Pons (tissue), 1 donor: ENCODE data around the gene KRT14.
"Not testable (repeated sequence)": the region's sequence is repeated elsewhere in the genome, so short reads cannot be mapped to it uniquely, and the experiment has no call there.

Experiments
- DNase-seq: peaks from one replicate; pipeline ENCODE4 v3.0.0-alpha.2; 2016; ENCODE audit warnings: low spot score

Gene KRT14

GRCh38 chr17:41547378-41547841 is 39.3 kb downstream of the KRT14 start:
- DNase-seq, result no peak

- no peak for DNase-seq
These were observed 39.9 kb downstream of the KRT14 start for GRCh38 chr17:41546819-41547218.

GRCh38 chr17:41545829-41546410 is 40.8 kb downstream of the KRT14 start:
- DNase-seq, result no peak

GRCh38 chr17:41544935-41545334 is 41.8 kb downstream of the KRT14 start:
- no peak for DNase-seq

GRCh38 chr17:41544491-41544892 is 42.2 kb downstream of the KRT14 start:
- DNase-seq, result no peak

- not testable (repeated sequence) for DNase-seq
These were observed 43.9 kb downstream of the KRT14 start for GRCh38 chr17:41542786-41543185.

GRCh38 chr17:41542357-41542756 is 44.3 kb downstream of the KRT14 start:
- no peak for DNase-seq

DNA sequence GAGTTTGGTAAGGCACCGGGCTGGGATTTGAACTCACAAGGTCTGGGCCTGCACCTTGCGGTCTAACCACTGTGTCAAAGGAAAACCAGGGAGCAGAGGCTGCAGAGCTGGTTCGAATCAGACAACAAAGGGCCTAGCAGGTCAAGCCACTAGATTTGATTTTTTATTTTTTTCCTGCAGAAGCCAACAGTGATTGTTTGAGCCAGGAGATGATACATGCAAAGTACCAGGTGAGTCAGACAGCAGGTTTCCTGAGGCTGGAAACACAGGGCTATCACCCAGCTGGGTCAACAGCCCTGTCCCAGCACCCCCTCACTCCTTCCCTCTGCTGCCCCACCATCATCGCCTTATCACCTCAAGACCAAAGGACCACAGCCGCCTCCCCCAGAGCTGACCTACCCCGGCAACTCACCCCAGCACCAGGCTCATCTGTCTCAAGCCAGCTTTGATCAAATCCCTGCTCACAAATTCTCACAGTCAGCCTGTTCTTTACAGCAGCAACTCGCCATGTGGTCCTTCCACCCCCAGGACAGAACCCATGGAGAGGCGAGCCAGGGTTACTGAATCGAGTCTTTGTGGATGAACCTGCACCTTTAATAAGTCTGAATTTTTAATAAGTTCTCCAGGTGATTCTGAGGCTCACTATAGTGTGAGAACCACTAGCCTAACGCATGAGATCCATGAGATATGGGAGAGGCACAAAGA is 45.6 kb downstream of the KRT14 start:
- no peak for DNase-seq

DNA sequence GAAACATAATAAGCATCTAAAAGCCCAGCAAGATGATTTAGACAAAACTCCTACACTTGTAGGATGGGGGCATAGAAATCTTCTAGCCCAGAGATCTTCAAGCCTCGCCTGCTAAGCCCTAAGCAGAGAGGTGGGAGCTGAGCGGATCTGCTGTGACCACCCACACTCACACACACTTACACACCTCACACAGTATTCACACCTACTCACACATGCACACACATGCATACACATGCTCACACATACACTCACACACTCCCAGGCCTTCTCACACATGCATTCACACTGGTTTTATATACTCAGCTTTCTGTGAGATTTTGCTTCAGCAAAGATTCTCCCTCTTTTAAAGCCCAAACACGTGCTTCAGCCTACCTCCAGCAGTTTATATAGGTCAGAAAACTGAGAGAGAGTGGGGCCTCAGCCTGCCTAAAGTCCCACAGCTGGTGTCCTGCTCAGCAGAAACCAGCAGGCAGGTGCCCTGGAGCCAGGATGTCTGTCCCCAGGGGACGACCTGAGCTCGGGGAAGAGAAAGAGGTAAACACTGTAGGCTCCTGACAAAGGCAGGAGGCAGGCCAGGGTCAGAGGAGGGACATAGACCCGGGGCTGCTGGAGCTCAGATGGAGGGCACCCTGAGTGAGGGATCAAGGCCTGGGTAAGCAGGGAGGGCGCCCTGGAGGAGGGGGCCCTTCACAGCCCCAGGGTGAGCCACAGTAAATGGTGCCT is 46.6 kb downstream of the KRT14 start:
- DNase-seq, result no peak

DNA sequence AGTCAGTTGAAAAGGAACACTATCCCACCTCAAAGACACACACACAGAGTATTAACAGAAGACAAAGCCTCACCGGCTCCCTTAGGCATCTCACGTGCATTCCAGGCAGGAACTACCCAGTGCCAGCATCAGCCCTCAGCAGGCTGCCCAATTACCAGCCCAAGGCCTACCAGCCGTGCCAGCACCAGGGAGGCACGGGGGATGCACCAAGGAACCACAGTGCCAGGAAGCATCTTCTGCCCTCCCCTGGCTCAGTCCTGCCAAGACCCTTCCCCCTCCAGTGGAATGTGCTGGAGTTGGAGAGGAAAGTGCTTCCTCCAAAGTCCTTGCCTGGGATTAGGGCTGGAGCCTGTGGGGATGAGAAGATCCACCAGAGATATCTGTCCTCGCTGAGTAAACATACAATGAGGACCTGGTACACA is 47.6 kb downstream of the KRT14 start:
- no peak for DNase-seq

- no peak for DNase-seq
These were observed 48.1 kb downstream of the KRT14 start for GRCh38 chr17:41538565-41538991.

- DNase-seq, result no peak
These were observed 48.7 kb downstream of the KRT14 start for GRCh38 chr17:41537990-41538389.

DNA sequence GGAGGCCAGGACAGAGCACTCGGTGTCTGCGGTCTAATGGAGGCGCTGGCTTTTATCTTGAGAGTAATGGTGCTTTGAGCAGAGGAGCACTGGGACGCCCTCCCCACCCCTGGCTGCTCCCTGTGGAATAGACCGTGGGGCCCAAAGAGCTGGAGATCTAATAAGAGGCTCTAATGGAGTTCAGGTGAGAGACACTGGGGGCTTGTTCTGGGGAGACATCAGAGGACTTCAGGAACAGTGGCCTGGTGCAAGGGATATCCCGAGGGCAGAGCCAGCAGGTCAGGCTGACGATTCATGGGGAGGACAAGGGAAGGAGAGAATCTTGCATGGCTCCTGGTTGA is 49.1 kb downstream of the KRT14 start:
- no peak for DNase-seq

DNA sequence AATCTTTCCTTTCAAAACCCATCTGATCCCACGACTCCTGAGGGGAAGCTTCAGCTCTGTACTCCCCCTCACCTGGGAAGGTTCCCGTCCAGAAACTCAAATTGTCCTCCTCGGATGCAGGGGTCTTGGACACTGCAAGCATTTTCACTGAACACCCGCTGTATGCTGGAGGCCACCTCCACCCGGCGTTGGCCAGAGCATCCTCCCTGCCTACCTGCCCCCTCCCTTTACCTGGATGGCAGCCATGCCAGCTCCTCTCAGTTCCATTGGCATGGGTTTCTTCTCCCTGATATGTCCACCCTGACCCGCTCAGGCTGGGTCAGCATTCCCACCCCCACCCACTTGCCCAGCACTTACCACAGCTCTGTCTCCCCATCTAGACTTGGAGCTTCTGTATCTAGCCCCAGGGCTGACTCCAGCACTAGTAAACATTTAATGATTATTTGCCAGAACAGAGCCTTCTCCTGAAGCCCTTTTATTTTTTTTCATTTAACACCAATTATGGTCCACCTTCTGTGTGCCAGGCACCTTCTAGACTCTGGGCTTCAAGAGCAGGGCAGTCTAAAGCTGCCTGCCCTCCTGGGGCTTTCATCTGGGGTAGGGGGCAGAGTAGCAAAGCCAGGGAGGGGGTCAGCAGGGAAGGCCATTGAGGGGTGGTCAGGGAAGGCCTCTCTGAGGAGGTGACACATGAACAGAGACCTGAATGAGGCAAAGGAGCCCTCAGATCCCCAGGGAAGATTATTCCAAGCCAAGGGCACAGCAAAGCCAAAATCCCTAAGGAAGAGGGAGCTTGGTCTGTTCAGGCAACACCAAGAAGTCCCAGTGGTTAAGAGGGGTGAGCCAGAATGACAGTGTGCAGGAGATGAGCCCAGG is 49.7 kb downstream of the KRT14 start:
- no peak for DNase-seq

DNA sequence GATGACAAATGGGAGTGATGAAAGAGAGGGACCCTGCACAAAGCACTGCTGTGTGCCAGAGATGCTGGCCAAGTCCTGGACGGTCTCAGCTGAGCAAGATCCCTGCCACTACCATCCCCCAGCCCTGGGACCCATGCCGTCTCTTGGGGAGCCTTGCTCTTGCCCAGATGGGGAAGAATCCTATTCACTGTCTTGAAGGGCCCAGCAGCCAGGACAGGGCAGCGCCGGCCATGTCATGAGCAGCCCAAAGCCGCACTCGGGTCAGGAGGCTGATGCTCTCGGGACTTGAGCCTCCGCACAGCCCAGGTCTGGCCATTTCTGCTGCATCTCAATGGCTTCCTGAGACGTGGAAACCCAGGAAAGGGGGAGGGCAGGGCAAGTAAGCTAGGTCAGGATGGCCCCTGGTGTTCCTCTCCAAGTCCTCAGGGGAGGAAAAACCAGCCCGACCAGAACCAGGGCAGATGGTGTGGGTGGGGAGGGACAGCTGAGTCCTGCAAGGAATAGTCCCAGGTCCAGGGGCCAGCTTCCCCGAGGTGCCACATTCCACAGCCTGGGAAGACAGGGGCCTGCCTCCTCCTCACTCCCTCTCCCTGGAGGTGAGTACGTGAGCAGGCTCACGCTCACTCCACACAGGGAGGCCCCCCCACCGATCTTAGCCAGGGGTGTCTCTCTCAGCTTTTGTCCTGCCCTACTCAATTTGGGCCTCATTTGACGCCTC is 50.8 kb downstream of the KRT14 start:
- DNase-seq, result no peak

- DNase-seq, result no peak
These were observed 51.7 kb downstream of the KRT14 start for GRCh38 chr17:41534899-41535546.

GRCh38 chr17:41533613-41534012 is 53.1 kb downstream of the KRT14 start:
- no peak for DNase-seq

- no peak for DNase-seq
These were observed 53.6 kb downstream of the KRT14 start for GRCh38 chr17:41532947-41533570.
